Thyroid gland (tissue), 4 donors: ENCODE measurements around the gene EEF1AKMT4. TPM values are rescaled to one million over a fixed set of nuclear protein-coding genes. Genes with fewer than 3 reads are reported as not detected.

Source experiments
- DNase-seq, 2 donors: peaks; one replicate each; pipeline ENCODE4 v3.0.0-alpha.2; 2019
- H3K27ac ChIP-seq, 3 donors: fragments of 200-600 bp; sonication (generic); 1 replicate in 2 of 3; 2 replicates in 1 of 3; pipeline ENCODE4 v1.5.1; 2016 to 2019; ENCODE audit warnings: mild to moderate bottlenecking in 1 of 3, moderate library complexity in 1 of 3
- H3K27me3 ChIP-seq: fragments of 200-600 bp; sonication (generic); one replicate; pipeline ENCODE4 v1.5.1; 2019
- H3K36me3 ChIP-seq, 2 donors: fragments of 200-600 bp; sonication (generic); one replicate each; pipeline ENCODE4 v1.5.1; 2016 to 2019
- H3K4me1 ChIP-seq, 2 donors: fragments of 200-600 bp; sonication (generic); one replicate each; pipeline ENCODE4 v1.5.1; 2017 to 2019
- H3K4me3 ChIP-seq, 3 donors: fragments of 200-600 bp; sonication (generic); replicated peaks in 1 of 3; 1 replicate in 2 of 3; 2 replicates in 1 of 3; pipeline ENCODE4 v1.5.1; 2016; ENCODE audit warnings: mild to moderate bottlenecking in 1 of 3
- H3K9me3 ChIP-seq: fragments of 200-600 bp; sonication (generic); one replicate; pipeline ENCODE4 v1.5.1; 2017
- POLR2A ChIP-seq, 2 donors: fragments of 450-650 bp; IDR thresholded peaks; one replicate each; pipeline ENCODE4 v1.6.1; 2017; ENCODE audit warnings: antibody characterized with exemption in 2 of 2, mild to moderate bottlenecking in 2 of 2, moderate library complexity in 1 of 2
- WGBS, 2 donors: methylation state at CpG; one replicate each; pipeline ENCODE4 v1.1.5; 2017; 5-methylcytosine and 5-hydroxymethylcytosine counted together
- intact Hi-C: fragments of 100-400 bp; cut with DNase I; formaldehyde crosslinking; loops from one replicate; pipeline ENCODE4 v1.15.1; 2023
- total RNA-seq, 4 donors: library from RNA; depleted of rRNA; stranded (reverse); fragments of >200 nt; gene quantifications; one replicate each; pipeline ENCODE4 v1.2.3, GENCODE V29; 2016
- TF ChIP-seq, protein P1 (sequence below), 6 experiments: fragments of 200-600 bp in 3 of 6; fragments of 450-650 bp in 3 of 6; sonication (generic) in 3 of 6; IDR thresholded peaks; one replicate each; pipeline ENCODE4 v1.5.1; 2016 to 2019; ENCODE audit warnings: antibody characterized with exemption in 6 of 6, mild to moderate bottlenecking in 2 of 6, inconsistent platforms in 1 of 6, moderate library complexity in 1 of 6

Gene EEF1AKMT4
- total RNA-seq, 4 donors from 2014 or later: 9.4 to 17.1 (median 13.5) TPM

DNA sequence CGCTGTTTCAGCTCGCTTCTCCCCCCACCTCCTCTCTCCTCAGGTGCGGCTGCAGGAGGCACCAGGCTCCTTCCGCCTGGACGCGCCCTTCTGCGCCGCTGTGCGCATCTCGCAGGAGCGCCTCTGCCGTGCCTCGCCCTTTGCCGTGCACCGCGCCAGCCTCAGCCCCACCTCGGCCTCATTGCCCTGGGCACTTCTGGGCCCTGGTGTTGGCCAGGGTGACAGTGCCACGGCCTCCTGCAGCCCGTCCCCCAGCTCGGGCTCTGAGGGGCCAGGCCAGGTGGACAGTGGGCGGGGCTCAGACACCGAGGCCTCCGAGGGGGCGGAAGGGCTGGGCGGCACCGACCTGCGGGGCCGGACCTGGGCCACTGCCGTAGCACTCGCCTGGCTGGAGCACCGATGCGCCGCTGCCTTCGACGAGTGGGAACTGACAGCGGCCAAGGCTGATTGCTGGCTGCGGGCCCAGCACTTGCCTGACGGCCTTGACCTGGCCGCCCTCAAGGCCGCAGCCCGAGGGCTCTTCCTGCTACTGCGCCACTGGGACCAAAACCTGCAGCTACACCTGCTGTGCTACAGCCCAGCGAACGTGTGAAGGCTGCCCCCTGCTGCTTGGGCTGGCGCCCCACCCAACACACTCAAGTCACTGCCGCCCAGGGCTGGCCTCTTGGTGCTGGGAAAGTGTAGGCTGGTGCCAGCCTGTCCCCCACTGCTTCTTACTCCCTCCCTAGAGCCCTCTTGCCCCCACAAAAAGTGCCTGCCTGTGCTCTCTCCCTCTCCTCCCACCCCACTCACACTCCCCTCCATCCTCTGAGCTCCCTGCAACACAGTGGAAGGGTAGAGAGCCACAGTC is 7.8 kb upstream of the EEF1AKMT4 start:
- H3K27me3 ChIP-seq: no peaks in the 10 kb centered on the region
- no peak overlapping the region for H3K27ac ChIP-seq
- peak overlapping the region in 1 of 3 donors; percentile 17 for H3K4me3 ChIP-seq
- peak; percentile 87 to 91 for DNase-seq
- H3K4me1 ChIP-seq: peaks cover 9 to 12% of the 10 kb centered on the region in 2 donors
- H3K9me3 ChIP-seq: no peaks in the 10 kb centered on the region
- 31 to 50% methylated on average over 12 to 26 of the region's 46 CpGs for whole genome bisulfite sequencing, 2 donors
- peak in 1 of 2 donors; percentile 26 for TF ChIP-seq POLR2A (IDR thresholded peaks at IDR 0.05)
- TF ChIP-seq, protein P1, sequence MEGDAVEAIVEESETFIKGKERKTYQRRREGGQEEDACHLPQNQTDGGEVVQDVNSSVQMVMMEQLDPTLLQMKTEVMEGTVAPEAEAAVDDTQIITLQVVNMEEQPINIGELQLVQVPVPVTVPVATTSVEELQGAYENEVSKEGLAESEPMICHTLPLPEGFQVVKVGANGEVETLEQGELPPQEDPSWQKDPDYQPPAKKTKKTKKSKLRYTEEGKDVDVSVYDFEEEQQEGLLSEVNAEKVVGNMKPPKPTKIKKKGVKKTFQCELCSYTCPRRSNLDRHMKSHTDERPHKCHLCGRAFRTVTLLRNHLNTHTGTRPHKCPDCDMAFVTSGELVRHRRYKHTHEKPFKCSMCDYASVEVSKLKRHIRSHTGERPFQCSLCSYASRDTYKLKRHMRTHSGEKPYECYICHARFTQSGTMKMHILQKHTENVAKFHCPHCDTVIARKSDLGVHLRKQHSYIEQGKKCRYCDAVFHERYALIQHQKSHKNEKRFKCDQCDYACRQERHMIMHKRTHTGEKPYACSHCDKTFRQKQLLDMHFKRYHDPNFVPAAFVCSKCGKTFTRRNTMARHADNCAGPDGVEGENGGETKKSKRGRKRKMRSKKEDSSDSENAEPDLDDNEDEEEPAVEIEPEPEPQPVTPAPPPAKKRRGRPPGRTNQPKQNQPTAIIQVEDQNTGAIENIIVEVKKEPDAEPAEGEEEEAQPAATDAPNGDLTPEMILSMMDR (IDR thresholded peaks at IDR 0.05): peak in 5 of 6 experiments; percentile 53 to 72 (median 64)
- intact Hi-C loops: loop anchor here (5.0 to 10.0 kb wide), 3 partner anchors 54 to 347 kb away; partner anchors contain the start of gene ABCF3
- H3K36me3 ChIP-seq: peaks cover 31 to 35% of the 10 kb centered on the region in 2 donors

DNA sequence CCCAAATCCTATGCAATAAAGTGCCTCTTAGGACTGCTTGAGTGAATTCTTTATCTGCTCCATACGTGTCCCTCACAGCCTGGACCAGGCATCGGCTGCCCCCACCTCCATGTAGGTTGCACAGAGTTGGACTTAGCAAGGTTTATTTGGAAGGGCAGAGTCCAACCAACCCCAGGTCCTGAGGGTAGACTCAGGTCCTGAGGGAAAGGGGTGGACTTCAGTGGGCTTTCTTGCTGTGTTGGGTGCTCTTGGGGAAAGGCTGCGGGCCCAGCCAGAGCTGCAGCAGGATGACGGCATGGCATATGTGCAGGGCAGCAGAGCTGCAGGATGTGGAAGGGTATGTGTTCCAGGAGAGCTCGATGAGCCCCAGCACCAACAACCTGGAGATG is 7.2 kb upstream of the EEF1AKMT4 start:
- H3K4me3 ChIP-seq: no peak overlapping the region
- H3K27me3 ChIP-seq: no peaks in the 10 kb centered on the region
- WGBS, 2 donors: 87 to 94% methylated on average over 5 of the region's 5 CpGs
- no peak overlapping the region for H3K27ac ChIP-seq
- peaks cover 9 to 12% of the 10 kb centered on the region in 2 donors for H3K4me1 ChIP-seq
- no peaks in the 10 kb centered on the region for H3K9me3 ChIP-seq
- no peak for TF ChIP-seq POLR2A (IDR thresholded peaks at IDR 0.05)
- peaks cover 31 to 35% of the 10 kb centered on the region in 2 donors for H3K36me3 ChIP-seq
- no peak for DNase-seq
- intact Hi-C loops: loop anchor here (5.0 to 10.0 kb wide), 3 partner anchors 55 to 347 kb away; partner anchors contain the start of gene ABCF3

DNA sequence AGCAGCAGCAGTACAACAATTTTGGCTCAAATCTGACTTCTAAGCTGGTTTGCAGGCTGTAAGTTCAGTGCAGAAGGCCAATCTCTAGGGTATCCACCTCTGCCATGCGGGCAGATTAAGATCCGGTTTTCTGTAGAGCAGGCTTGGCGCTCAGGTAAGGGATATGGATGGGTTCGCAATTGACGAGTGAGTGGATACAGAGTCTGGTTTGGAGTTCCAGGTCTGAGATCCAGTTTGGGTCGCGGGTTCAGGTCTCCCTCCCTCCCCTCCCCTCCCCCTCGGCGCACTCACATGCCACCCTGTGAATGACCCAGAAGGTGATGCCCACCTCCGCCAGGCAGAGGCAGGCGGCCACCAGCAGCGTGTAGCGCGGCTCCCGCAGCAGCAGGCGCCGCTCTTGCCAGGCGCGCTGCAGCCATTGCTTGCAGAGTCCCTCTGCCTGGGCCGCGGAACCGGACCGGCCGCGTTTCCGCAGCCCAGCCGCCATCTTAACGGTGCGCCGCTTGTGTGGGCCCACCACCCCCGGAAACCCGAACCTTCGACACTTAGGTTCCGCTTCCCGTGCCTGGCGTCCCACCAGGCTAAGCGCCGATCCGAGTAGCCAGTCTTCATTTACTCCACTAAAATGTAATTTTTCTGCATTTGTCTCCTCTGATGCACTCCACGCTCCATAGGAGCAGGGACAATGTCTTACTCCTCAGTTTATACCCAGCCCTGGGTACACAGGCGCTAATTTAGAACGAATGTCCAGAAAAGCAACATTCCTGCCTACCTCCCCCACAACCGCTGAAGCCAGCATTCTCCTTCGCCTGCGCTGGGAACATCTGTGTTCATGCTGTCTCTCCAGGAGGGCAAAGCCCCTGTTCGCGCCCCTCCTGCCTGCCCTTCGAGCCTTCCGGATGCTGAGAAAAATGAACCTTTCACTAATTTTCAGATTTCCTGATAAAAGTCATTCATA is 739 bp upstream of the EEF1AKMT4 start, which contains the start of gene ALG3:
ALG3 (minus strand) TSS at position 509 of the 958 bp plus-strand sequence; CDS start at position 487, 22 bp downstream.
- DNase-seq: peak; percentile 81 to 82
- Histone ChIP-seq H3K27ac (peak within 1 kb of the TSS; percentile 51 to 82 (median 68)), H3K9me3 (no peaks in the 10 kb centered on the region), H3K27me3 (no peaks in the 10 kb centered on the region), H3K4me1 (peaks cover 16 to 27% of the 10 kb centered on the region in 2 donors), H3K4me3 (peak within 1 kb of the TSS; percentile 64 to 91 (median 89)), H3K36me3 (peaks cover 17 to 20% of the 10 kb centered on the region in 2 donors)
- TF ChIP-seq, protein P1 (IDR thresholded peaks at IDR 0.05): peak in 1 of 6 experiments; percentile 13
- TF ChIP-seq POLR2A (IDR thresholded peaks at IDR 0.05): peak; percentile 3 to 69
- intact Hi-C loops: loop anchor here (10.0 kb wide), 1 partner anchor 354 kb away; no protein-coding TSS in a partner anchor
- WGBS, 2 donors: 0% methylated on average over 21 to 35 of the region's 49 CpGs

DNA sequence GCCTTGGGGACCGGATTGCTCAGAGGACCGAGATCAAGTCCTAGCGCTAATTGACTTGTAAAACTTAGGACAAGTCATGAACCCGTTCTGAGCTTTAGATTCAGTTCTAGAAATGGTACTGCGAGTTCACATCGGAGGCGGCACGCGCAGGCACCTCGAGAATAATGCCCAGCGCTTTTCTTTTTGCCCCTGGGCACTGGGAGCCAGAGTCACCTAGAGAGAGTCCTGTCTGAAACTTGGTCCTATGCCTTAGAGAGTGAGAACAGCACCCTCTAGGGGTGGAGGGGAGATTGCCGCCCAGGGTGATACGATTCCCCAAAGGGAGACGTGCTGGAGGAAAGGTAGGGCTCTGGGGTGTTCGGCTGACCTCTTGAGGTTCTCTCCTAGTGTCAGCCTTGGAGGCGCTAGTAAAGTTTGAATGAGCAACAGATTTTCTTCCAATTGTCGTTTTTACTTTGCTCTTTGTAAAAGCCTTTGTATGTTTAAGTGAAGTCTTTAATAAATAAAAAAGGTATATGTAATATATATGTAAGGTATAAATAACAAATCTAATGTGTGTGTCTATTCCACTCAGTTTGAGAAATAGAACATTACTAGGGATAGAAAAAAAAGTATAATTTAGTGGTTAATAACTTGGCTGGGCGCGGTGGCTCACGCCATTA is 826 bp downstream of the EEF1AKMT4 start:
- peaks cover 1 to 4% of the 10 kb centered on the region in 2 donors for H3K36me3 ChIP-seq
- WGBS, 2 donors: 15 to 16% methylated on average over 18 to 20 of the region's 20 CpGs
- intact Hi-C loops: no loop called here
- peaks cover 18 to 30% of the 10 kb centered on the region in 2 donors for H3K4me1 ChIP-seq
- peak; percentile 88 to 89 for DNase-seq
- no peaks in the 10 kb centered on the region for H3K9me3 ChIP-seq
- peak overlapping the region; percentile 58 to 91 (median 89) for H3K4me3 ChIP-seq
- H3K27me3 ChIP-seq: no peaks in the 10 kb centered on the region
- TF ChIP-seq, protein P1 (IDR thresholded peaks at IDR 0.05): peak; percentile 71 to 94 (median 79)
- no peak for TF ChIP-seq POLR2A (IDR thresholded peaks at IDR 0.05)
- peak overlapping the region in 1 of 3 donors; percentile 82 for H3K27ac ChIP-seq
